ENCODE data around the gene PLA2G2D. TPM values are rescaled to one million over a fixed set of nuclear protein-coding genes. Genes with fewer than 3 reads are reported as not detected.

The PLA2G2D gene
- total and polyA plus RNA-seq, 9 of the 15 experiments (the other 6 are each of a cell fraction or from before 2014, with no cell fraction given) = not detected

DNA sequence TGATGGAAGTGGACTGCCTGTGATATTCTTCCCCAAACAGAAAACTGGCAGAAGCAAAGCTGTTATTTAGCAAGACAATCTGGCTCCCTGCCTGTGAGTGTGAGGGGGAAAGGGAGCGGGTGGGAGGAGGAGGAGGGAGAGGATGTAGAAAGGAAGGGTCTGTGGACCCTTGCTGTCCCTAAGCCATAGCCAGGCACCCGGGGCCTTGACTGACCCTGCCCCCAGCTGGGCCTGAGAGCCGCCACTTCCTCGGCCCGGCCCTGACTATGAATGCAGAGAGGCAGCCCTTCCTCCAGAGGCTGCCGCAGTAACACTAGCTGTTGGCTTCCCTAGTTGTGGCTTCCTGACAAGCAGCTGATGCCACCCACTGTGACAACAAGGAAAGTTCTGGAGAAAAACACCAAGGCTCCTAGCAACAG lies 33.7 kb upstream of the PLA2G2D start (continued):
- TF ChIP-seq, protein P1, sequence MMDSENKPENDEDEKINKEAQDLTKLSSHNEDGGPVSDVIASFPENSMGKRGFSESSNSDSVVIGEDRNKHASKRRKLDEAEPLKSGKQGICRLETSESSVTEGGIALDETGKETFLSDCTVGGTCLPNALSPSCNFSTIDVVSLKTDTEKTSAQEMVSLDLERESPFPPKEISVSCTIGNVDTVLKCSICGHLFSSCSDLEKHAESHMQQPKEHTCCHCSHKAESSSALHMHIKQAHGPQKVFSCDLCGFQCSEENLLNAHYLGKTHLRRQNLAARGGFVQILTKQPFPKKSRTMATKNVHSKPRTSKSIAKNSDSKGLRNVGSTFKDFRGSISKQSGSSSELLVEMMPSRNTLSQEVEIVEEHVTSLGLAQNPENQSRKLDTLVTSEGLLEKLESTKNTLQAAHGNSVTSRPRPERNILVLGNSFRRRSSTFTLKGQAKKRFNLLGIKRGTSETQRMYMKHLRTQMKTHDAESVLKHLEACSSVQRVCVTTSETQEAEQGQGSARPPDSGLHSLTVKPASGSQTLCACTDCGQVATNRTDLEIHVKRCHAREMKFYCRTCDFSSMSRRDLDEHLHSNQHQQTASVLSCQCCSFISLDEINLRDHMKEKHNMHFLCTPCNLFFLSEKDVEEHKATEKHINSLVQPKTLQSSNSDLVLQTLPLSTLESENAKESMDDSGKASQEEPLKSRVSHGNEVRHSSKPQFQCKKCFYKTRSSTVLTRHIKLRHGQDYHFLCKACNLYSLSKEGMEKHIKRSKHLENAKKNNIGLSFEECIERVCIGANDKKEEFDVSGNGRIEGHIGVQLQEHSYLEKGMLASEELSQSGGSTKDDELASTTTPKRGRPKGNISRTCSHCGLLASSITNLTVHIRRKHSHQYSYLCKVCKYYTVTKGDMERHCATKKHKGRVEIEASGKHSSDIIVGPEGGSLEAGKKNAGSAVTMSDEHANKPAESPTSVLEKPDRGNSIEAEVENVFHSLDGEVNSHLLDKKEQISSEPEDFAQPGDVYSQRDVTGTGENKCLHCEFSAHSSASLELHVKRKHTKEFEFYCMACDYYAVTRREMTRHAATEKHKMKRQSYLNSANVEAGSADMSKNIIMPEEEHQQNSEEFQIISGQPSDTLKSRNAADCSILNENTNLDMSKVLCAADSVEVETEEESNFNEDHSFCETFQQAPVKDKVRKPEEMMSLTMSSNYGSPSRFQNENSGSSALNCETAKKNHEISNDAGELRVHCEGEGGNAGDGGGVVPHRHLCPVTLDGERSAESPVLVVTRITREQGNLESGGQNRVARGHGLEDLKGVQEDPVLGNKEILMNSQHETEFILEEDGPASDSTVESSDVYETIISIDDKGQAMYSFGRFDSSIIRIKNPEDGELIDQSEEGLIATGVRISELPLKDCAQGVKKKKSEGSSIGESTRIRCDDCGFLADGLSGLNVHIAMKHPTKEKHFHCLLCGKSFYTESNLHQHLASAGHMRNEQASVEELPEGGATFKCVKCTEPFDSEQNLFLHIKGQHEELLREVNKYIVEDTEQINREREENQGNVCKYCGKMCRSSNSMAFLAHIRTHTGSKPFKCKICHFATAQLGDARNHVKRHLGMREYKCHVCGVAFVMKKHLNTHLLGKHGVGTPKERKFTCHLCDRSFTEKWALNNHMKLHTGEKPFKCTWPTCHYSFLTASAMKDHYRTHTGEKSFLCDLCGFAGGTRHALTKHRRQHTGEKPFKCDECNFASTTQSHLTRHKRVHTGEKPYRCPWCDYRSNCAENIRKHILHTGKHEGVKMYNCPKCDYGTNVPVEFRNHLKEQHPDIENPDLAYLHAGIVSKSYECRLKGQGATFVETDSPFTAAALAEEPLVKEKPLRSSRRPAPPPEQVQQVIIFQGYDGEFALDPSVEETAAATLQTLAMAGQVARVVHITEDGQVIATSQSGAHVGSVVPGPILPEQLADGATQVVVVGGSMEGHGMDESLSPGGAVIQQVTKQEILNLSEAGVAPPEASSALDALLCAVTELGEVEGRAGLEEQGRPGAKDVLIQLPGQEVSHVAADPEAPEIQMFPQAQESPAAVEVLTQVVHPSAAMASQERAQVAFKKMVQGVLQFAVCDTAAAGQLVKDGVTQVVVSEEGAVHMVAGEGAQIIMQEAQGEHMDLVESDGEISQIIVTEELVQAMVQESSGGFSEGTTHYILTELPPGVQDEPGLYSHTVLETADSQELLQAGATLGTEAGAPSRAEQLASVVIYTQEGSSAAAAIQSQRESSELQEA (IDR thresholded peaks at IDR 0.05; ENCODE audit: low read depth) = no peak
- TF ChIP-seq, protein P2, sequence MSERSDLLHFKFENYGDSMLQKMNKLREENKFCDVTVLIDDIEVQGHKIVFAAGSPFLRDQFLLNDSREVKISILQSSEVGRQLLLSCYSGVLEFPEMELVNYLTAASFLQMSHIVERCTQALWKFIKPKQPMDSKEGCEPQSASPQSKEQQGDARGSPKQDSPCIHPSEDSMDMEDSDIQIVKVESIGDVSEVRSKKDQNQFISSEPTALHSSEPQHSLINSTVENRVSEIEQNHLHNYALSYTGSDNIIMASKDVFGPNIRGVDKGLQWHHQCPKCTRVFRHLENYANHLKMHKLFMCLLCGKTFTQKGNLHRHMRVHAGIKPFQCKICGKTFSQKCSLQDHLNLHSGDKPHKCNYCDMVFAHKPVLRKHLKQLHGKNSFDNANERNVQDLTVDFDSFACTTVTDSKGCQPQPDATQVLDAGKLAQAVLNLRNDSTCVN (CRISPR knock-in tag; IDR thresholded peaks at IDR 0.05) = no peak
- TF ChIP-seq XRCC3 (IDR thresholded peaks at IDR 0.05) (no peak), ZNF785 (CRISPR knock-in tag; IDR thresholded peaks at IDR 0.05) (no peak)
- TF ChIP-seq, protein P3, sequence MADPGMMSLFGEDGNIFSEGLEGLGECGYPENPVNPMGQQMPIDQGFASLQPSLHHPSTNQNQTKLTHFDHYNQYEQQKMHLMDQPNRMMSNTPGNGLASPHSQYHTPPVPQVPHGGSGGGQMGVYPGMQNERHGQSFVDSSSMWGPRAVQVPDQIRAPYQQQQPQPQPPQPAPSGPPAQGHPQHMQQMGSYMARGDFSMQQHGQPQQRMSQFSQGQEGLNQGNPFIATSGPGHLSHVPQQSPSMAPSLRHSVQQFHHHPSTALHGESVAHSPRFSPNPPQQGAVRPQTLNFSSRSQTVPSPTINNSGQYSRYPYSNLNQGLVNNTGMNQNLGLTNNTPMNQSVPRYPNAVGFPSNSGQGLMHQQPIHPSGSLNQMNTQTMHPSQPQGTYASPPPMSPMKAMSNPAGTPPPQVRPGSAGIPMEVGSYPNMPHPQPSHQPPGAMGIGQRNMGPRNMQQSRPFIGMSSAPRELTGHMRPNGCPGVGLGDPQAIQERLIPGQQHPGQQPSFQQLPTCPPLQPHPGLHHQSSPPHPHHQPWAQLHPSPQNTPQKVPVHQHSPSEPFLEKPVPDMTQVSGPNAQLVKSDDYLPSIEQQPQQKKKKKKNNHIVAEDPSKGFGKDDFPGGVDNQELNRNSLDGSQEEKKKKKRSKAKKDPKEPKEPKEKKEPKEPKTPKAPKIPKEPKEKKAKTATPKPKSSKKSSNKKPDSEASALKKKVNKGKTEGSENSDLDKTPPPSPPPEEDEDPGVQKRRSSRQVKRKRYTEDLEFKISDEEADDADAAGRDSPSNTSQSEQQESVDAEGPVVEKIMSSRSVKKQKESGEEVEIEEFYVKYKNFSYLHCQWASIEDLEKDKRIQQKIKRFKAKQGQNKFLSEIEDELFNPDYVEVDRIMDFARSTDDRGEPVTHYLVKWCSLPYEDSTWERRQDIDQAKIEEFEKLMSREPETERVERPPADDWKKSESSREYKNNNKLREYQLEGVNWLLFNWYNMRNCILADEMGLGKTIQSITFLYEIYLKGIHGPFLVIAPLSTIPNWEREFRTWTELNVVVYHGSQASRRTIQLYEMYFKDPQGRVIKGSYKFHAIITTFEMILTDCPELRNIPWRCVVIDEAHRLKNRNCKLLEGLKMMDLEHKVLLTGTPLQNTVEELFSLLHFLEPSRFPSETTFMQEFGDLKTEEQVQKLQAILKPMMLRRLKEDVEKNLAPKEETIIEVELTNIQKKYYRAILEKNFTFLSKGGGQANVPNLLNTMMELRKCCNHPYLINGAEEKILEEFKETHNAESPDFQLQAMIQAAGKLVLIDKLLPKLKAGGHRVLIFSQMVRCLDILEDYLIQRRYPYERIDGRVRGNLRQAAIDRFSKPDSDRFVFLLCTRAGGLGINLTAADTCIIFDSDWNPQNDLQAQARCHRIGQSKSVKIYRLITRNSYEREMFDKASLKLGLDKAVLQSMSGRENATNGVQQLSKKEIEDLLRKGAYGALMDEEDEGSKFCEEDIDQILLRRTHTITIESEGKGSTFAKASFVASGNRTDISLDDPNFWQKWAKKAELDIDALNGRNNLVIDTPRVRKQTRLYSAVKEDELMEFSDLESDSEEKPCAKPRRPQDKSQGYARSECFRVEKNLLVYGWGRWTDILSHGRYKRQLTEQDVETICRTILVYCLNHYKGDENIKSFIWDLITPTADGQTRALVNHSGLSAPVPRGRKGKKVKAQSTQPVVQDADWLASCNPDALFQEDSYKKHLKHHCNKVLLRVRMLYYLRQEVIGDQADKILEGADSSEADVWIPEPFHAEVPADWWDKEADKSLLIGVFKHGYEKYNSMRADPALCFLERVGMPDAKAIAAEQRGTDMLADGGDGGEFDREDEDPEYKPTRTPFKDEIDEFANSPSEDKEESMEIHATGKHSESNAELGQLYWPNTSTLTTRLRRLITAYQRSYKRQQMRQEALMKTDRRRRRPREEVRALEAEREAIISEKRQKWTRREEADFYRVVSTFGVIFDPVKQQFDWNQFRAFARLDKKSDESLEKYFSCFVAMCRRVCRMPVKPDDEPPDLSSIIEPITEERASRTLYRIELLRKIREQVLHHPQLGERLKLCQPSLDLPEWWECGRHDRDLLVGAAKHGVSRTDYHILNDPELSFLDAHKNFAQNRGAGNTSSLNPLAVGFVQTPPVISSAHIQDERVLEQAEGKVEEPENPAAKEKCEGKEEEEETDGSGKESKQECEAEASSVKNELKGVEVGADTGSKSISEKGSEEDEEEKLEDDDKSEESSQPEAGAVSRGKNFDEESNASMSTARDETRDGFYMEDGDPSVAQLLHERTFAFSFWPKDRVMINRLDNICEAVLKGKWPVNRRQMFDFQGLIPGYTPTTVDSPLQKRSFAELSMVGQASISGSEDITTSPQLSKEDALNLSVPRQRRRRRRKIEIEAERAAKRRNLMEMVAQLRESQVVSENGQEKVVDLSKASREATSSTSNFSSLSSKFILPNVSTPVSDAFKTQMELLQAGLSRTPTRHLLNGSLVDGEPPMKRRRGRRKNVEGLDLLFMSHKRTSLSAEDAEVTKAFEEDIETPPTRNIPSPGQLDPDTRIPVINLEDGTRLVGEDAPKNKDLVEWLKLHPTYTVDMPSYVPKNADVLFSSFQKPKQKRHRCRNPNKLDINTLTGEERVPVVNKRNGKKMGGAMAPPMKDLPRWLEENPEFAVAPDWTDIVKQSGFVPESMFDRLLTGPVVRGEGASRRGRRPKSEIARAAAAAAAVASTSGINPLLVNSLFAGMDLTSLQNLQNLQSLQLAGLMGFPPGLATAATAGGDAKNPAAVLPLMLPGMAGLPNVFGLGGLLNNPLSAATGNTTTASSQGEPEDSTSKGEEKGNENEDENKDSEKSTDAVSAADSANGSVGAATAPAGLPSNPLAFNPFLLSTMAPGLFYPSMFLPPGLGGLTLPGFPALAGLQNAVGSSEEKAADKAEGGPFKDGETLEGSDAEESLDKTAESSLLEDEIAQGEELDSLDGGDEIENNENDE (IDR thresholded peaks at IDR 0.05; ENCODE audit: low read depth, low read length) = no peak
